Karpas-422 (cell line): ENCODE data around the gene CGNL1. TPM values are rescaled to one million over a fixed set of nuclear protein-coding genes. Genes with fewer than 3 reads are reported as not detected.

Experiments
- DNase-seq: peaks from one replicate; pipeline ENCODE4 v3.0.0-alpha.2; 2015
- H2AFZ ChIP-seq: fragments of 200-600 bp; sonication (generic); 2 replicates; pipeline ENCODE4 v1.6.1; 2014; ENCODE audit warnings: antibody characterized with exemption, low read length, mixed read lengths
- H3K27ac ChIP-seq: fragments of 200-600 bp; sonication (generic); 2 replicates; pipeline ENCODE4 v1.5.1; 2014; ENCODE audit warnings: mild to moderate bottlenecking, low read length, moderate library complexity
- H3K27me3 ChIP-seq: fragments of 200-600 bp; sonication (generic); 2 replicates; pipeline ENCODE4 v1.6.1; 2014; ENCODE audit warnings: low read length, mixed read lengths
- H3K36me3 ChIP-seq: fragments of 200-600 bp; sonication (generic); 2 replicates; pipeline ENCODE4 v1.6.1; 2014; ENCODE audit warnings: low read length, mixed read lengths; ENCODE audit not compliant: insufficient read depth
- H3K4me1 ChIP-seq: fragments of 200-600 bp; sonication (generic); 2 replicates; pipeline ENCODE4 v1.6.1; 2014; ENCODE audit warnings: mild to moderate bottlenecking, low read length, mixed read lengths
- H3K4me2 ChIP-seq: fragments of 200-600 bp; sonication (generic); 2 replicates; pipeline ENCODE4 v1.6.1; 2014; ENCODE audit warnings: low read length, low read depth, mild to moderate bottlenecking; ENCODE audit not compliant: poor library complexity, severe bottlenecking
- H3K4me3 ChIP-seq: fragments of 200-600 bp; sonication (generic); 2 replicates; pipeline ENCODE4 v1.5.1; 2014; ENCODE audit warnings: mild to moderate bottlenecking, antibody characterized with exemption, low read length, mixed read lengths
- H3K79me2 ChIP-seq: fragments of 200-600 bp; sonication (generic); 2 replicates; pipeline ENCODE4 v1.6.1; 2014; ENCODE audit warnings: mild to moderate bottlenecking, low read length, mixed read lengths
- H3K9ac ChIP-seq: fragments of 200-600 bp; sonication (generic); 2 replicates; pipeline ENCODE4 v1.6.0; 2014; ENCODE audit warnings: low read length
- H3K9me2 ChIP-seq: fragments of 200-600 bp; sonication (generic), shearing (Covaris generic); replicated peaks from 2 replicates; pipeline ENCODE4 v1.6.0; 2014; ENCODE audit warnings: mild to moderate bottlenecking, low read length, moderate library complexity; ENCODE audit not compliant: insufficient read depth
- H3K9me3 ChIP-seq: fragments of 300-700, 200-600 bp; sonication (generic); 2 replicates; pipeline ENCODE4 v1.6.1; 2014; ENCODE audit warnings: low read length, mixed read lengths
- H4K20me1 ChIP-seq: fragments of 200-600 bp; sonication (generic); 2 replicates; pipeline ENCODE4 v1.6.1; 2014; ENCODE audit warnings: mild to moderate bottlenecking, antibody characterized with exemption, low read length, low read depth; ENCODE audit not compliant: insufficient read depth
- total RNA-seq: library from RNA; depleted of rRNA; stranded (reverse); fragments of >200 nt; shearing (Covaris generic); gene quantifications from 2 replicates; pipeline ENCODE4 v1.2.3, GENCODE V29; 2014; ENCODE audit warnings: low replicate concordance

CGNL1 gene
- total RNA-seq, 1 experiment from 2014 or later: not detected

- Histone ChIP-seq H2AFZ (no peak overlapping the region), H3K36me3 (no peaks in the 10 kb centered on the region)
- no peak for DNase-seq
These were observed 29.9 kb downstream of the CGNL1 start for GRCh38 chr15:57406062-57406772.

GRCh38 chr15:57410373-57410772 is 34.1 kb downstream of the CGNL1 start:
- H2AFZ ChIP-seq: no peak overlapping the region
- H3K79me2 ChIP-seq: no peaks in the 10 kb centered on the region
- H3K9ac ChIP-seq: no peak overlapping the region

More at GRCh38 chr15:57406062-57406772, 29.9 kb downstream of the CGNL1 start:
- no peak overlapping the region for H3K4me3 ChIP-seq
- H3K9ac ChIP-seq: no peak overlapping the region
- H4K20me1 ChIP-seq: no peaks in the 10 kb centered on the region
- H3K27ac ChIP-seq: no peak overlapping the region
- no peaks in the 10 kb centered on the region for H3K79me2 ChIP-seq
- H3K9me2 ChIP-seq: no peaks in the 10 kb centered on the region
- H3K9me3 ChIP-seq: no peaks in the 10 kb centered on the region
- H3K4me2 ChIP-seq: no peak overlapping the region
- no peaks in the 10 kb centered on the region for H3K27me3 ChIP-seq
- peaks cover 7% of the 10 kb centered on the region for H3K4me1 ChIP-seq

GRCh38 chr15:57411945-57412768 is 35.9 kb downstream of the CGNL1 start:
- H3K27me3 ChIP-seq: no peaks in the 10 kb centered on the region
- H3K4me2 ChIP-seq: no peak overlapping the region
- H3K9me2 ChIP-seq: no peaks in the 10 kb centered on the region
- no peaks in the 10 kb centered on the region for H3K4me1 ChIP-seq
- no peaks in the 10 kb centered on the region for H3K36me3 ChIP-seq
- no peaks in the 10 kb centered on the region for H4K20me1 ChIP-seq
- no peak overlapping the region for H2AFZ ChIP-seq
- H3K9ac ChIP-seq: no peak overlapping the region
- H3K79me2 ChIP-seq: no peaks in the 10 kb centered on the region
- no peak for DNase-seq
- H3K9me3 ChIP-seq: no peaks in the 10 kb centered on the region
- H3K27ac ChIP-seq: no peak overlapping the region
- H3K4me3 ChIP-seq: no peak overlapping the region

More at GRCh38 chr15:57410373-57410772, 34.1 kb downstream of the CGNL1 start:
- Histone ChIP-seq H3K27me3 (no peaks in the 10 kb centered on the region), H3K9me2 (no peaks in the 10 kb centered on the region), H3K4me3 (no peak overlapping the region), H3K36me3 (no peaks in the 10 kb centered on the region), H3K27ac (no peak overlapping the region), H4K20me1 (no peaks in the 10 kb centered on the region), H3K4me1 (peaks cover under 1% of the 10 kb centered on the region), H3K4me2 (no peak overlapping the region), H3K9me3 (no peaks in the 10 kb centered on the region)
- DNase-seq: no peak

- no peaks in the 10 kb centered on the region for H3K27me3 ChIP-seq
- no peaks in the 10 kb centered on the region for H3K9me3 ChIP-seq
- H3K4me3 ChIP-seq: no peak overlapping the region
- no peaks in the 10 kb centered on the region for H4K20me1 ChIP-seq
- H3K79me2 ChIP-seq: no peaks in the 10 kb centered on the region
- no peaks in the 10 kb centered on the region for H3K9me2 ChIP-seq
- DNase-seq: no peak
- H3K4me2 ChIP-seq: no peak overlapping the region
- no peaks in the 10 kb centered on the region for H3K4me1 ChIP-seq
- H2AFZ ChIP-seq: no peak overlapping the region
- no peak overlapping the region for H3K27ac ChIP-seq
- H3K9ac ChIP-seq: no peak overlapping the region
- no peaks in the 10 kb centered on the region for H3K36me3 ChIP-seq
These were observed 39.3 kb downstream of the CGNL1 start for GRCh38 chr15:57415602-57416001.

GRCh38 chr15:57418635-57419034 is 42.3 kb downstream of the CGNL1 start:
- Histone ChIP-seq H3K27me3 (no peaks in the 10 kb centered on the region), H3K4me2 (no peak overlapping the region), H3K36me3 (no peaks in the 10 kb centered on the region), H3K9me3 (no peaks in the 10 kb centered on the region), H3K4me3 (no peak overlapping the region), H3K27ac (no peak overlapping the region), H3K4me1 (no peaks in the 10 kb centered on the region), H3K79me2 (no peaks in the 10 kb centered on the region), H4K20me1 (no peaks in the 10 kb centered on the region), H3K9ac (no peak overlapping the region), H2AFZ (no peak overlapping the region), H3K9me2 (no peaks in the 10 kb centered on the region)
- DNase-seq: no peak

GRCh38 chr15:57419335-57419734 is 43.0 kb downstream of the CGNL1 start:
- DNase-seq: no peak
- no peaks in the 10 kb centered on the region for H3K4me1 ChIP-seq
- no peaks in the 10 kb centered on the region for H3K9me3 ChIP-seq
- no peak overlapping the region for H3K4me3 ChIP-seq
- H2AFZ ChIP-seq: no peak overlapping the region
- no peak overlapping the region for H3K27ac ChIP-seq
- H3K9me2 ChIP-seq: no peaks in the 10 kb centered on the region
- H3K79me2 ChIP-seq: no peaks in the 10 kb centered on the region
- no peaks in the 10 kb centered on the region for H4K20me1 ChIP-seq
- H3K27me3 ChIP-seq: no peaks in the 10 kb centered on the region
- no peak overlapping the region for H3K4me2 ChIP-seq
- H3K36me3 ChIP-seq: no peaks in the 10 kb centered on the region
- H3K9ac ChIP-seq: no peak overlapping the region

- no peaks in the 10 kb centered on the region for H3K36me3 ChIP-seq
- no peak overlapping the region for H2AFZ ChIP-seq
- no peak overlapping the region for H3K27ac ChIP-seq
- H3K79me2 ChIP-seq: no peaks in the 10 kb centered on the region
- H3K4me2 ChIP-seq: no peak overlapping the region
- no peak overlapping the region for H3K9ac ChIP-seq
- H3K4me3 ChIP-seq: no peak overlapping the region
- no peaks in the 10 kb centered on the region for H3K27me3 ChIP-seq
- H3K9me3 ChIP-seq: no peaks in the 10 kb centered on the region
- no peaks in the 10 kb centered on the region for H4K20me1 ChIP-seq
- no peaks in the 10 kb centered on the region for H3K4me1 ChIP-seq
- no peak for DNase-seq
- H3K9me2 ChIP-seq: no peaks in the 10 kb centered on the region
These were observed 44.8 kb downstream of the CGNL1 start for GRCh38 chr15:57421110-57421509.

GRCh38 chr15:57421551-57421950 is 45.2 kb downstream of the CGNL1 start:
- Histone ChIP-seq H3K4me3 (no peak overlapping the region), H3K36me3 (no peaks in the 10 kb centered on the region), H3K9me2 (no peaks in the 10 kb centered on the region), H2AFZ (no peak overlapping the region), H3K4me1 (no peaks in the 10 kb centered on the region), H3K79me2 (no peaks in the 10 kb centered on the region), H3K9me3 (no peaks in the 10 kb centered on the region), H4K20me1 (no peaks in the 10 kb centered on the region), H3K27me3 (no peaks in the 10 kb centered on the region), H3K27ac (no peak overlapping the region), H3K9ac (no peak overlapping the region), H3K4me2 (no peak overlapping the region)
- no peak for DNase-seq
